HG02970 (cell line): ENCODE measurements around the gene CLEC16A.

ENCODE experiments used
- ATAC-seq: cut with Tn5 transposase; IDR thresholded peaks from one replicate; pipeline ENCODE4 v1.9.1; 2021; ENCODE audit warnings: mild to moderate bottlenecking, moderate library complexity, moderate number of reproducible peaks; ENCODE audit not compliant: unreplicated experiment, low FRiP score

Gene CLEC16A

DNA sequence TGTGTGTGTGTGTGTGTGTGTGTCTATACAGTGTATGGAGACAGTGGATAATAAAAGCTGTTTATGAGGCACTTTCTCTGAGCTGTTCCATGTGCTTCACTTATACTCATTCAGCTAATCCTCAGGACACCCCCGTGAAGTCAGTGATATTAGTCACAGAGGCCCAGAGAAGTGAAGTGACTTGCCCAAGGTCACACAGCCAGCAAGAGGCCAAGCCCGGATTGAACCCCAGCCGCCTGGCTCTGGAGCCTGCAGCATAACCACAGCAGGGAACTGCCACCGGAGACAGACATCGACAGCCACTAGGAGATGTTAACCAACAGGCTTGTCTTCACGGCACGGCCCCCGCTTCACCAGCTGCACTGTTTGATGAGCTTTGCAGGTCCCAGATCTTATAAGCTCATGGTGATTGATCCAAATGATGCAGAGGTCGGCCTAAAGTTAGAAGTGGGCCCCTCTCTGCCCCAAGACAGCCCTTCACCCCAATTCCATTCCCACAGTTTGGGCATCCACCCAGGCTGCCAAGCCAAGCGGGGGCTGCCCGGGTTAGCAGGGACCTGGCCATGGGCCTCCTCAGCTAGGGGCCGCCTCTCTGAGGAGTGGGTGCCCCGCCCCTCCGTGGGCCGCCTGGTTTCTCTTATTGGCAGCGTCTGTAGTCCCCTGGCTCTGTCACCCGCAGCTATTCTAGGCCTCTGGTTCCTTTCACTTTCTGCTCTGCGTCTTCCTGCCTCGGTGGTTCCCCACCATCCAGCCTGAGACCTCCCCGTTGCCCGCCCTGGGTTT lies 280.7 kb downstream of the CLEC16A start:
- peak; percentile 64 for ATAC-seq

DNA sequence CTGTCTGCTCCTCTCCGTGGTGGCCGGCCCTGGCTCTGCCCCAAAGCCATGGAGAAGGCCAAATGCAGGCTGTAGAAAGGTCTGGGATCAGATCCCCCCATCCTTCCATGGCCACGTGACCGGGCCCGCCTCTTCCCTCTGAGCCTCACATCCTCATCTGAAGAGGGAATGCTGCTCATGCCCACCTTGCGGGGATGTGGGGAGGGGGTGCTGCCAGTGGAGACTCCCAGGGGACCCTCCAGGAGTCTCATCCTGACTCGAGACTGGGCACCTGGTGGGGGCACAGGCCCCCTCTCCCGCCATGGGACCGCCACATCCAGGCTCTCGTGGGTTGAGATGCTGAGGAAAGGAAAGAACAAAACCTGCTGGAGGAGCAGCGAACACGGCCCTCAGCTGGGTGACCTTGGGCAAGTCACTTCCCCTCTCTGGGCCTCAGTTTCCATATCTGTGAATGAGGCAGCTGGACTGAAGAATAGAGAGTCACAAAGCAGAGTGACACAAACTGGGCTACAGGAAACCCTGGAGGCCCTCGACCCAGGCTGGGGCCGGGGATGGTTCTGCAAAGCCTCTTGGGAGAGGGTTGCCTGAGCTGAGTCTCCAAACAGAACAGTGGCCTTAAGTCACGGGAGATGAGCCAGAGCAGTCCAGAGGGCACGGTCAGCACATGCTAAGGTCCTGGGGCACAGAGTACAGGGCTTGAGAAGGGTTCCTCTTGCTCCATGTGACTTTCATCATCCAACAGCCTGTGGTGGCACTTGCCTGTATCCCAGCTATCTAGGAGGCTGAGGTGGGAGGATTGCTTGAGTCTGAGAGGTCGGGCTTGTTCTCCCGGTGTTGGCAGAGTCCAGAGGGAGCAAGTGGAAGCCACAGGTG lies 281.5 kb downstream of the CLEC16A start:
- ATAC-seq: no peak

DNA sequence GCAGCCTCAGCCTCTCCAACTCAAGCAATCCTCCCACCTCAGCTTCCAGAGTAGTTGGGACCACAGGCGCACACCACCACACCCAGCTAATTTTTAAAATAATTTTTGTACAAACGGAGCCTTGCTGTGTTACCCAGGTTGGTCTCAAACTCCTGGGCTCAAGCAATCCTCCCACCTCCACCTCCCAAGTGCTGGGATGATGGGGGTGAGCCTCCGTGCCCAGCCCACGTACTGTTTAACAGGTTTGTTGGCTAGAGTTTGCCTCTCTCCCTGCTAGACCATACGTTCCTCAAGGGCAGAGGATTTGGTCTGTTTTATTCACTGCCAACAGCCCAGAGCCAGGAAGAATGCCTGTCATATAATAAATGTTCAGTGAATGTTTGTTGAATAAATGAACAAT lies 285.1 kb downstream of the CLEC16A start:
- ATAC-seq: no peak

DNA sequence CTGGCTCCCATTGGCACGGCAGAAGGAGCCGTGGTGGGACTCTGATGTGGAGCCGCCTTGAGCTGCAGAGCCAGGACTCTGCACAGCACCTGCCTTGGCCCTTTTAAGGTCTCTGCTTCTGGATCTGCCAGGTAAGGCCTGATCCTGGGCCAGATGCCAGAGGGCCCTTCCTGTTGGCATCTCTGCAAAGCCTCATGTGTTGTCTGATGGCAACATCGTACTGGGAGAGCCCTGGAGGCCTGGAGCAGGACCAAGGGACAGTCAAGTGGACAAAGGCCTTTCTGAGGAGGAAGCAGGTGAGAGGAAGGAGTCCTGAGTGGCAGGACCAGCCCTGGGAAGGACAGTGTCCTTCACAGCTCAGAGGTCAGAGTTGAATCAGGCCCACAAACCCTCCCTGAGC lies 285.5 kb downstream of the CLEC16A start:
- ATAC-seq: no peak

DNA sequence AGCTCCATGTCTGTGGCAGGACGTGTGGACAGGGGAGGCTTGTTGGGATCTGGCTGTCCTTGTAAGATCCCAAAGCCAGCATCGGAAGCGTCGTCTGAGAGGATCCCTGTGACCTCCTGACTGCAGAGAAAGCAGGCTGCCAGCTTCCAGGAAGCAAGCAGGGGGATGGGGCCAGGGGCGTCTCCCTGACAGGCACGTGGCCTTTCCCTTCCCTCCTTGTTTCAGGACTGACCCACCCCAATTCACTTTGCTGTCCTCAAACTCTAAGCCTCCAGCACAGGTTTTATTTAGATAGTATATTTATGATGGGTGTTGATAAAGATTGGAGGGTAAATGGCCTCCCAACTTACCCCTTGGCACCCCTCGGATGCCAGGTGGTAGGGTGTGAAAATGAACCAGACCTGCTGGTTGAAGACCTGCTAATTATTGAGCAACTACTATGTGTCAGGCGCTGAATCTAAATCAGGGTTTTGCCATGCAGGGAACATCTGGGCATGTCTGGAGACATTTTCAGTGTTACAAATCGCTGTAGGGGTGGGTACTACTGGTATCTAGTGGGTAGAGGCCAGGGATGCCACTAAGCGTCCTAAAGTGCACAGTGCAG lies 287.1 kb downstream of the CLEC16A start:
- no peak for ATAC-seq
